Subcutaneous adipose tissue (tissue), 4 donors: ENCODE measurements around the gene FARP1. TPM values are rescaled to one million over a fixed set of nuclear protein-coding genes. Genes with fewer than 3 reads are reported as not detected.

Experiments
- CTCF ChIP-seq: fragments of 450-650 bp; IDR thresholded peaks from one replicate; pipeline ENCODE4 v1.5.1; 2016; ENCODE audit warnings: low read depth, mild to moderate bottlenecking, control low read depth, antibody characterized with exemption, moderate library complexity
- total RNA-seq, 4 donors: library from RNA; depleted of rRNA; stranded (reverse); fragments of >200 nt; gene quantifications; one replicate each; pipeline ENCODE4 v1.1.0, GENCODE V29; 2016

Gene FARP1
- total RNA-seq, 4 donors from 2014 or later, result 24.9 to 39.9 (median 28.8) TPM

- no peak for TF ChIP-seq CTCF
Measured at GRCh38 chr13:98385606-98386005, 242.7 kb downstream of the FARP1 start.

GRCh38 chr13:98386637-98387036 lies 243.7 kb downstream of the FARP1 start:
- no peak for TF ChIP-seq CTCF

DNA sequence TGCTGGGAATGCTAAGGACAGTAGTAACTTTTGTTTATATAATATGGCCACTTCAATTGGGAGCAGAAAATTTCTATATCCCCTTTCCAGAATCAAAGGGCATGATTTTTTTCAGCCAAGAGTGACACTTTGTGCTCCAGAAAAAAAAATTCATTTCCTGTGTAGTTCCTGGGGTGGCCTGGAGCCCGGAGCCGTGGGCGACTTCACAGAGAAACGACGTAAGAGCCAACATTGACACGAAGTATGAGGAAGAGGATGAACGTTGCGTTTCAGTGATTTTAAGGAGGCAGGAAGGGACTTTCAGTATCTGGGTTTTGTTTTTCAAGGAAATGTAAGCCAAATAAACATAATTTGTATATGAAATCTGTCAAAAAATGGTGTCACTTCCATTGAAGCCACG lies 246.4 kb downstream of the FARP1 start:
- TF ChIP-seq CTCF, result no peak

DNA sequence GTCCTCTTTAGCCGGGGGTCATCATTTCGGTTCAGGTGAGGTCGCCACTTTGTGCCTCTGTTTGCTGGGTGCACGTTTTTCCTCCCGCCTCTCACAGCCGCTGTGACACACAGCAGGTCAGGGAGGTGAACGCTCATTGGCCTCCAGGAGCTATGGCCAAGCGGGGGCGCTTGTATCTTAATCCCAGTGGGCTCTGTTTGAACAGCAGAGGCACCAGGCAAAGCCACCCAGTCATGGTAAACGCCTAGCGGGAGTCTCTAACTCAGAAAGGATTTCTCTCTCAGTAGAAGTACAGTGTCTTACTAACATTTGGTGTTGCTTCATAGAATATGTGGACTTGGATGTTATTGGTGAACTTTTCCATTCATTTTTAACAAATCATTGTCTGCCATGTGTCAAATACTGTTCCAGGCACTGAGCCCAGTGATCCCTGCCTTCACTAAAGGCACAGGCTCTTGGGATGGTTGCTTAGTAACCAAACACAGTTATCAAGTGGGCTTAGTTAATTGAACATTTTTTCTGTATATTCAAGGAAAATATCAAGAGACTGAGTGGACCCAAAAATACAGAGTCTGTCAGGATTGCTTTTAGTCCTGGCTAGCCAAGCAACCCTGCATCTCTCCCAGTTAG lies 247.3 kb downstream of the FARP1 start:
- no peak for TF ChIP-seq CTCF

GRCh38 chr13:98393873-98394272 lies 251.0 kb downstream of the FARP1 start:
- TF ChIP-seq CTCF, result no peak

- TF ChIP-seq CTCF, result no peak
Measured at GRCh38 chr13:98394820-98395510, 252.1 kb downstream of the FARP1 start.

- TF ChIP-seq CTCF, result no peak
Measured at GRCh38 chr13:98396071-98396710, 253.3 kb downstream of the FARP1 start.
